Loucy (cell line): Measurements from ENCODE around the gene KIF18B.

Experiments used
- EZH2phosphoT487 ChIP-seq: fragments of 200-600 bp; IDR thresholded peaks from 2 replicates; pipeline ENCODE4 v1.6.1; 2018; ENCODE audit warnings: antibody characterized with exemption, mild to moderate bottlenecking, moderate library complexity, borderline replicate concordance
- TF ChIP-seq, protein P1 (sequence below): fragments of 200-600 bp; sonication (generic); conservative IDR thresholded peaks from 2 replicates; pipeline ENCODE4 v1.5.1; 2014; ENCODE audit warnings: mild to moderate bottlenecking, antibody characterized with exemption, low read length

DNA sequence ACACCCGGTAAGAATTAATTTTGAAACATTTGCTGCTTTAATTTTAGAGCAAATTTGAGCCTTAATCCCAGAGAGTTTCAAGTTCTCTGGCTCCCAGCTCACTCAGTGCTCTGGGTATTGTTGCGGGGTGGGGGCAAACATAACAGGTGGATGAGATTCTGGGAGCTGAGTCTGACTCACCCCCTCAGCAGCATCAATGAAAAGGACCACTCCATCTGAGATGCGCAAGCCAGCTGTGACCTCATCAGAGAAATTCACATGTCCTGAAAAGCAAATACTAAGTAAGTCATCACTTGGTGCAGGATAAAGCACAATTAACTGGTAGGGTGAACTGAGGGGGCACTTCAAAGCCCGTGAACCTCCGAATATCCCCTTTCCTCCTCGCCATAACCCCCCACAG is 68.2 kb downstream of the KIF18B start:
- TF ChIP-seq EZH2phosphoT487: no peak
- TF ChIP-seq, protein P1, sequence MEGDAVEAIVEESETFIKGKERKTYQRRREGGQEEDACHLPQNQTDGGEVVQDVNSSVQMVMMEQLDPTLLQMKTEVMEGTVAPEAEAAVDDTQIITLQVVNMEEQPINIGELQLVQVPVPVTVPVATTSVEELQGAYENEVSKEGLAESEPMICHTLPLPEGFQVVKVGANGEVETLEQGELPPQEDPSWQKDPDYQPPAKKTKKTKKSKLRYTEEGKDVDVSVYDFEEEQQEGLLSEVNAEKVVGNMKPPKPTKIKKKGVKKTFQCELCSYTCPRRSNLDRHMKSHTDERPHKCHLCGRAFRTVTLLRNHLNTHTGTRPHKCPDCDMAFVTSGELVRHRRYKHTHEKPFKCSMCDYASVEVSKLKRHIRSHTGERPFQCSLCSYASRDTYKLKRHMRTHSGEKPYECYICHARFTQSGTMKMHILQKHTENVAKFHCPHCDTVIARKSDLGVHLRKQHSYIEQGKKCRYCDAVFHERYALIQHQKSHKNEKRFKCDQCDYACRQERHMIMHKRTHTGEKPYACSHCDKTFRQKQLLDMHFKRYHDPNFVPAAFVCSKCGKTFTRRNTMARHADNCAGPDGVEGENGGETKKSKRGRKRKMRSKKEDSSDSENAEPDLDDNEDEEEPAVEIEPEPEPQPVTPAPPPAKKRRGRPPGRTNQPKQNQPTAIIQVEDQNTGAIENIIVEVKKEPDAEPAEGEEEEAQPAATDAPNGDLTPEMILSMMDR: no peak
